Stomach (tissue), 4 donors: ENCODE results near the gene UQCC2.

Experiments used
- CTCF ChIP-seq, 7 experiments: fragments of 450-650 bp in 4 of 7; fragments of 200-600 bp in 3 of 7; sonication (generic) in 3 of 7; IDR thresholded peaks; one replicate each; pipeline ENCODE4 v1.5.1; 2016 to 2019; ENCODE audit warnings: antibody characterized with exemption in 7 of 7, control low read depth in 2 of 7, mild to moderate bottlenecking in 1 of 7
- EP300 ChIP-seq: sonication (generic); formaldehyde crosslinking; IDR thresholded peaks from one replicate; pipeline ENCODE4 v1.6.1; 2017; ENCODE audit warnings: antibody characterized with exemption
- POLR2A ChIP-seq, 4 donors: fragments of 450-650 bp; IDR thresholded peaks; one replicate each; pipeline ENCODE4 v1.6.1; 2016; ENCODE audit warnings: antibody characterized with exemption in 4 of 4, control low read depth in 2 of 4, mild to moderate bottlenecking in 1 of 4, moderate library complexity in 1 of 4
- POLR2AphosphoS5 ChIP-seq, 3 donors: sonication (generic); formaldehyde crosslinking; IDR thresholded peaks; one replicate each; pipeline ENCODE4 v1.6.1; 2016; ENCODE audit warnings: antibody characterized with exemption in 3 of 3

GRCh38 chr6:33686225-33686924, 25.1 kb downstream of the UQCC2 start:
- TF ChIP-seq POLR2AphosphoS5 (IDR thresholded peaks at IDR 0.05) (no peak), CTCF (IDR thresholded peaks at IDR 0.05) (no peak), EP300 (no peak), POLR2A (IDR thresholded peaks at IDR 0.05) (no peak)
